Activated naive CD8-positive, alpha-beta T cell (primary cell): Measurements from ENCODE around the gene RECK.
"Not testable (repeated sequence)": the region's sequence is repeated elsewhere in the genome, so short reads cannot be mapped to it uniquely, and the experiment has no call there.

Experiments used
- H3K27ac Mint-ChIP-seq: one replicate; pipeline ENCODE4 v1.8.0; 2021; ENCODE audit warnings: mixed read lengths
- H3K27me3 Mint-ChIP-seq: one replicate; pipeline ENCODE4 v1.8.0; 2021; ENCODE audit warnings: mixed read lengths
- H3K36me3 Mint-ChIP-seq: one replicate; pipeline ENCODE4 v1.8.0; 2021; ENCODE audit warnings: mixed read lengths
- H3K4me1 Mint-ChIP-seq: one replicate; pipeline ENCODE4 v1.8.0; 2021; ENCODE audit warnings: low read depth, mixed read lengths
- H3K4me3 Mint-ChIP-seq: one replicate; pipeline ENCODE4 v1.8.0; 2021; ENCODE audit warnings: mild to moderate bottlenecking, mixed read lengths
- H3K9me3 Mint-ChIP-seq: one replicate; pipeline ENCODE4 v1.8.0; 2021; ENCODE audit warnings: low read depth, mixed read lengths

The RECK gene

GRCh38 chr9:36128349-36128748 is 91.6 kb downstream of the RECK start:
- H3K27me3 Mint-ChIP-seq: no peaks in the 10 kb centered on the region
- H3K9me3 Mint-ChIP-seq: no peaks in the 10 kb centered on the region
- H3K27ac Mint-ChIP-seq: no peak overlapping the region
- no peak overlapping the region for H3K4me3 Mint-ChIP-seq
- H3K36me3 Mint-ChIP-seq: no peaks in the 10 kb centered on the region
- peaks cover 16% of the 10 kb centered on the region for H3K4me1 Mint-ChIP-seq

GRCh38 chr9:36129139-36129538 is 92.4 kb downstream of the RECK start:
- Mint-ChIP-seq H3K4me3 (no peak overlapping the region), H3K27ac (no peak overlapping the region), H3K9me3 (no peaks in the 10 kb centered on the region), H3K27me3 (no peaks in the 10 kb centered on the region), H3K36me3 (no peaks in the 10 kb centered on the region), H3K4me1 (peaks cover 16% of the 10 kb centered on the region)

- H3K4me1 Mint-ChIP-seq: peaks cover 12% of the 10 kb centered on the region
- H3K9me3 Mint-ChIP-seq, H3K4me3 Mint-ChIP-seq, H3K27me3 Mint-ChIP-seq, H3K27ac Mint-ChIP-seq, H3K36me3 Mint-ChIP-seq: not testable (repeated sequence)
These were observed 95.0 kb downstream of the RECK start for GRCh38 chr9:36131666-36132065.

- H3K4me1 Mint-ChIP-seq: peaks cover 13% of the 10 kb centered on the region
- no peak overlapping the region for H3K4me3 Mint-ChIP-seq
- H3K27ac Mint-ChIP-seq: no peak overlapping the region
- no peaks in the 10 kb centered on the region for H3K36me3 Mint-ChIP-seq
- H3K9me3 Mint-ChIP-seq: no peaks in the 10 kb centered on the region
- no peaks in the 10 kb centered on the region for H3K27me3 Mint-ChIP-seq
These were observed 95.4 kb downstream of the RECK start for GRCh38 chr9:36132086-36132485.

- H3K4me3 Mint-ChIP-seq: peak overlapping the region; percentile 79
- H3K27ac Mint-ChIP-seq: no peak overlapping the region
These were observed 98.2 kb downstream of the RECK start for GRCh38 chr9:36134761-36135505.

GRCh38 chr9:36135741-36136271 is 99.1 kb downstream of the RECK start:
- H3K4me3 Mint-ChIP-seq: peak overlapping the region; percentile 79
- H3K27me3 Mint-ChIP-seq: no peaks in the 10 kb centered on the region
- H3K27ac Mint-ChIP-seq: no peak overlapping the region
- H3K9me3 Mint-ChIP-seq: no peaks in the 10 kb centered on the region
- H3K36me3 Mint-ChIP-seq: no peaks in the 10 kb centered on the region
- H3K4me1 Mint-ChIP-seq: peaks cover 41% of the 10 kb centered on the region

More at GRCh38 chr9:36134761-36135505, 98.2 kb downstream of the RECK start:
- H3K9me3 Mint-ChIP-seq: no peaks in the 10 kb centered on the region
- peaks cover 32% of the 10 kb centered on the region for H3K4me1 Mint-ChIP-seq
- H3K27me3 Mint-ChIP-seq: no peaks in the 10 kb centered on the region
- no peaks in the 10 kb centered on the region for H3K36me3 Mint-ChIP-seq

- Mint-ChIP-seq H3K27ac (peak within 1 kb of the TSS; percentile 81), H3K4me1 (peaks cover 46% of the 10 kb centered on the region)
These were observed 99.7 kb downstream of the RECK start, which contains the start of gene GLIPR2 for GRCh38 chr9:36136272-36136893. Gene GLIPR2, plus strand, starts transcription at chr9:36136733. Its CDS starts 46 bp downstream, at chr9:36136779.

GRCh38 chr9:36136894-36137391 is 100.2 kb downstream of the RECK start:
- H3K27me3 Mint-ChIP-seq: no peaks in the 10 kb centered on the region
- H3K27ac Mint-ChIP-seq: peak overlapping the region; percentile 81
- H3K4me1 Mint-ChIP-seq: peaks cover 51% of the 10 kb centered on the region
- no peaks in the 10 kb centered on the region for H3K9me3 Mint-ChIP-seq
- no peaks in the 10 kb centered on the region for H3K36me3 Mint-ChIP-seq
- H3K4me3 Mint-ChIP-seq: peak overlapping the region; percentile 92

More at GRCh38 chr9:36136272-36136893, 99.7 kb downstream of the RECK start, which contains the start of gene GLIPR2:
- H3K9me3 Mint-ChIP-seq: no peaks in the 10 kb centered on the region
- peak within 1 kb of the TSS; percentile 92 for H3K4me3 Mint-ChIP-seq
- no peaks in the 10 kb centered on the region for H3K36me3 Mint-ChIP-seq
- no peaks in the 10 kb centered on the region for H3K27me3 Mint-ChIP-seq

- H3K4me1 Mint-ChIP-seq: peaks cover 57% of the 10 kb centered on the region
- no peaks in the 10 kb centered on the region for H3K36me3 Mint-ChIP-seq
- H3K4me3 Mint-ChIP-seq: peak overlapping the region; percentile 92
- no peaks in the 10 kb centered on the region for H3K27me3 Mint-ChIP-seq
- peak overlapping the region; percentile 81 for H3K27ac Mint-ChIP-seq
- no peaks in the 10 kb centered on the region for H3K9me3 Mint-ChIP-seq
These were observed 100.8 kb downstream of the RECK start for GRCh38 chr9:36137392-36138004.

GRCh38 chr9:36138496-36138895 is 101.8 kb downstream of the RECK start:
- Mint-ChIP-seq H3K4me1 (peaks cover 67% of the 10 kb centered on the region), H3K27me3 (no peaks in the 10 kb centered on the region), H3K36me3 (no peaks in the 10 kb centered on the region), H3K4me3 (peak overlapping the region; percentile 42), H3K9me3 (no peaks in the 10 kb centered on the region), H3K27ac (peak overlapping the region; percentile 16)

GRCh38 chr9:36138901-36139300 is 102.2 kb downstream of the RECK start:
- Mint-ChIP-seq H3K36me3 (no peaks in the 10 kb centered on the region), H3K27ac (peak overlapping the region; percentile 16), H3K4me1 (peaks cover 71% of the 10 kb centered on the region), H3K9me3 (no peaks in the 10 kb centered on the region), H3K27me3 (no peaks in the 10 kb centered on the region), H3K4me3 (peak overlapping the region; percentile 42)

GRCh38 chr9:36140086-36141084 is 103.7 kb downstream of the RECK start:
- Mint-ChIP-seq H3K9me3 (peaks cover 2% of the 10 kb centered on the region), H3K27ac (peak overlapping the region; percentile 55), H3K36me3 (peaks cover 2% of the 10 kb centered on the region), H3K4me1 (peaks cover 85% of the 10 kb centered on the region), H3K27me3 (no peaks in the 10 kb centered on the region), H3K4me3 (peak overlapping the region; percentile 64)

GRCh38 chr9:36141288-36141687 is 104.6 kb downstream of the RECK start:
- H3K27me3 Mint-ChIP-seq: no peaks in the 10 kb centered on the region
- H3K9me3 Mint-ChIP-seq: peaks cover 11% of the 10 kb centered on the region
- H3K4me3 Mint-ChIP-seq: peak overlapping the region; percentile 64
- peaks cover 11% of the 10 kb centered on the region for H3K36me3 Mint-ChIP-seq
- peaks cover 93% of the 10 kb centered on the region for H3K4me1 Mint-ChIP-seq
- no peak overlapping the region for H3K27ac Mint-ChIP-seq

- Mint-ChIP-seq H3K36me3 (peaks cover 13% of the 10 kb centered on the region), H3K4me1 (peaks cover 95% of the 10 kb centered on the region), H3K9me3 (peaks cover 13% of the 10 kb centered on the region), H3K4me3 (no peak overlapping the region), H3K27me3 (no peaks in the 10 kb centered on the region), H3K27ac (peak overlapping the region; percentile 89)
These were observed 105.0 kb downstream of the RECK start for GRCh38 chr9:36141761-36142160.
